ENCODE data around the gene MBNL2. TPM values are rescaled to one million over a fixed set of nuclear protein-coding genes. Genes with fewer than 3 reads are reported as not detected.

The MBNL2 gene
- total RNA-seq, 2 experiments from 2014 or later = 2.7 to 7.4 TPM

- DNase-seq (ENCODE audit: low spot score) = no peak
- Histone ChIP-seq H3K4me2 (ENCODE audit: low read length) (no peak overlapping the region), H4K20me1 (ENCODE audit: insufficient read depth, low read length) (no peaks in the 10 kb centered on the region), H3K9me3 (ENCODE audit: low read length) (no peaks in the 10 kb centered on the region), H3K4me3 (ENCODE audit: low read depth, low read length, poor library complexity, severe bottlenecking) (no peak overlapping the region), H3K79me2 (ENCODE audit: insufficient read depth, low read depth, low read length) (no peaks in the 10 kb centered on the region), H2AFZ (ENCODE audit: low read length) (no peak overlapping the region), H3K36me3 (ENCODE audit: insufficient read depth, low read length) (no peaks in the 10 kb centered on the region), H3K4me1 (ENCODE audit: insufficient read depth, low read length, poor library complexity, severe bottlenecking) (no peaks in the 10 kb centered on the region), H3K27ac (ENCODE audit: low read depth, low read length, poor library complexity, severe bottlenecking) (no peak overlapping the region), H3K9me2 (ENCODE audit: insufficient read depth, low read length) (no peaks in the 10 kb centered on the region)
- intact Hi-C loops (cut with micrococcal nuclease; ENCODE audit: unreplicated experiment) = no loop called here
- TF ChIP-seq EZH2phosphoT487 (IDR thresholded peaks at IDR 0.05; ENCODE audit: borderline replicate concordance, low read depth, low read length) = no peak
- POLR2A ChIA-PET = interaction anchor here (0.6 to 1.4 kb wide), 4 partner anchors 10 to 1078 kb away, joined by 3 read pairs; no protein-coding TSS in a partner anchor
- BruUV-seq (replicated peaks) = no TSS peak
- CTCF ChIA-PET (ENCODE audit: unreplicated experiment) = no interaction called here
These were observed 18.0 kb downstream of the MBNL2 start for GRCh38 chr13:97239943-97240787.

- H4K20me1 ChIP-seq (ENCODE audit: insufficient read depth, low read length) = no peaks in the 10 kb centered on the region
- H3K4me1 ChIP-seq (ENCODE audit: insufficient read depth, low read length, poor library complexity, severe bottlenecking) = no peaks in the 10 kb centered on the region
- H2AFZ ChIP-seq (ENCODE audit: low read length) = no peak overlapping the region
- no peaks in the 10 kb centered on the region for H3K9me2 ChIP-seq (ENCODE audit: insufficient read depth, low read length)
- no peaks in the 10 kb centered on the region for H3K36me3 ChIP-seq (ENCODE audit: insufficient read depth, low read length)
- no TSS peak for BruUV-seq (replicated peaks)
- H3K79me2 ChIP-seq (ENCODE audit: insufficient read depth, low read depth, low read length) = no peaks in the 10 kb centered on the region
- H3K27ac ChIP-seq (ENCODE audit: low read depth, low read length, poor library complexity, severe bottlenecking) = no peak overlapping the region
- ChIA-PET POLR2A (interaction anchor here (0.6 to 1.4 kb wide), 3 partner anchors 11 to 1077 kb away, joined by 3 read pairs; no protein-coding TSS in a partner anchor), CTCF (ENCODE audit: unreplicated experiment) (no interaction called here)
- H3K4me2 ChIP-seq (ENCODE audit: low read length) = no peak overlapping the region
- intact Hi-C loops (cut with micrococcal nuclease; ENCODE audit: unreplicated experiment) = no loop called here
- no peak overlapping the region for H3K4me3 ChIP-seq (ENCODE audit: low read depth, low read length, poor library complexity, severe bottlenecking)
- DNase-seq (ENCODE audit: low spot score) = no peak
- TF ChIP-seq CTCF (conservative IDR thresholded peaks at IDR 0.05; ENCODE audit: low read length) (no peak), EZH2phosphoT487 (IDR thresholded peaks at IDR 0.05; ENCODE audit: borderline replicate concordance, low read depth, low read length) (no peak)
- H3K9me3 ChIP-seq (ENCODE audit: low read length) = no peaks in the 10 kb centered on the region
These were observed 18.9 kb downstream of the MBNL2 start for GRCh38 chr13:97240788-97241734.

- TF ChIP-seq CTCF (conservative IDR thresholded peaks at IDR 0.05; ENCODE audit: low read length) (no peak), EZH2phosphoT487 (IDR thresholded peaks at IDR 0.05; ENCODE audit: borderline replicate concordance, low read depth, low read length) (no peak)
- H3K4me1 ChIP-seq (ENCODE audit: insufficient read depth, low read length, poor library complexity, severe bottlenecking) = no peaks in the 10 kb centered on the region
- H2AFZ ChIP-seq (ENCODE audit: low read length) = no peak overlapping the region
- H3K79me2 ChIP-seq (ENCODE audit: insufficient read depth, low read depth, low read length) = no peaks in the 10 kb centered on the region
- H3K9me2 ChIP-seq (ENCODE audit: insufficient read depth, low read length) = no peaks in the 10 kb centered on the region
- ChIA-PET POLR2A (interaction anchor here (1.1 to 1.4 kb wide), 2 partner anchors 12 to 18 kb away, joined by 3 read pairs; no protein-coding TSS in a partner anchor), CTCF (ENCODE audit: unreplicated experiment) (no interaction called here)
- no peak overlapping the region for H3K4me3 ChIP-seq (ENCODE audit: low read depth, low read length, poor library complexity, severe bottlenecking)
- BruUV-seq (replicated peaks) = no TSS peak
- intact Hi-C loops (cut with micrococcal nuclease; ENCODE audit: unreplicated experiment) = no loop called here
- H3K27ac ChIP-seq (ENCODE audit: low read depth, low read length, poor library complexity, severe bottlenecking) = no peak overlapping the region
- H3K4me2 ChIP-seq (ENCODE audit: low read length) = no peak overlapping the region
- no peaks in the 10 kb centered on the region for H4K20me1 ChIP-seq (ENCODE audit: insufficient read depth, low read length)
- DNase-seq (ENCODE audit: low spot score) = no peak
- H3K9me3 ChIP-seq (ENCODE audit: low read length) = no peaks in the 10 kb centered on the region
- no peaks in the 10 kb centered on the region for H3K36me3 ChIP-seq (ENCODE audit: insufficient read depth, low read length)
These were observed 19.6 kb downstream of the MBNL2 start for GRCh38 chr13:97241761-97242160.

All from OCI-LY7 (cell line).